ENCODE results near the gene ZNF827.

DNA sequence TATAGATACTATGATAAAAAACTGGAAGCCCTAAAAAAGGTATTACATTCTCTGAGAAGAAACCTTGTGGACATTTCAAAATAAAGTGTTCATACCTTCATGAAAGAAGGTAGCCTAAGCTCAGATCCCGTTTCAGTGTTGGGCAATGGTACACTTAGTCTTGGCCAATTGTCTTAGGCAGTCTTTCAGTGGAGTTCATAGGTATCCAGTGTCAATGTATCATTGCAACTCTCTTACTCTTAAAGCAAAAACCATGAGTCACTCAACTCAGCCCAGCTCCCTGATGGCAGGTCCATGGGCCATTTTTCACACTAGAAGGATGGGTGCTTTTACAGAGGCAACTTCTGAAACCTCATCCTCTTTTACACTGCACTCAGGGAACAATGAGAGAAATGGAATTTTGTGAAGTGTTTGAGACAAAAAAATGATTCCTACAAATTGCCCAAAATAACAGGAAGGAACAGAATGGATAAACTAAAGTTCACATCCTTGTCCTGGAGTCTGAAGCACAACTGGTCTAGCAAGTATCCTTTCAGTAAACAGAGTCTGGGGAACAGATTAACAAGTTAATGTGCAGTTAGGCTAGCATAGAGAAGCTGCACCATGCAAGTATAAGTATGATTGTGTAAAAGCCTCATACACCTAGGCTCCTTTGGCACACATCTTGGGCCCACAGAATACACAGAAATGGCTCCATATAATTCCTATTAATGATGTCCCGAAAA, 7.0 kb upstream of the ZNF827 start:
- TF ChIP-seq, protein P1, sequence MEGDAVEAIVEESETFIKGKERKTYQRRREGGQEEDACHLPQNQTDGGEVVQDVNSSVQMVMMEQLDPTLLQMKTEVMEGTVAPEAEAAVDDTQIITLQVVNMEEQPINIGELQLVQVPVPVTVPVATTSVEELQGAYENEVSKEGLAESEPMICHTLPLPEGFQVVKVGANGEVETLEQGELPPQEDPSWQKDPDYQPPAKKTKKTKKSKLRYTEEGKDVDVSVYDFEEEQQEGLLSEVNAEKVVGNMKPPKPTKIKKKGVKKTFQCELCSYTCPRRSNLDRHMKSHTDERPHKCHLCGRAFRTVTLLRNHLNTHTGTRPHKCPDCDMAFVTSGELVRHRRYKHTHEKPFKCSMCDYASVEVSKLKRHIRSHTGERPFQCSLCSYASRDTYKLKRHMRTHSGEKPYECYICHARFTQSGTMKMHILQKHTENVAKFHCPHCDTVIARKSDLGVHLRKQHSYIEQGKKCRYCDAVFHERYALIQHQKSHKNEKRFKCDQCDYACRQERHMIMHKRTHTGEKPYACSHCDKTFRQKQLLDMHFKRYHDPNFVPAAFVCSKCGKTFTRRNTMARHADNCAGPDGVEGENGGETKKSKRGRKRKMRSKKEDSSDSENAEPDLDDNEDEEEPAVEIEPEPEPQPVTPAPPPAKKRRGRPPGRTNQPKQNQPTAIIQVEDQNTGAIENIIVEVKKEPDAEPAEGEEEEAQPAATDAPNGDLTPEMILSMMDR (conservative IDR thresholded peaks at IDR 0.05; ENCODE audit: low read depth, low read length): no peak
- TF ChIP-seq EZH2 (IDR thresholded peaks at IDR 0.05; ENCODE audit: low read length, unreplicated experiment) (no peak), EZH2phosphoT487 (IDR thresholded peaks at IDR 0.05; ENCODE audit: borderline replicate concordance, low read length) (no peak)

Data from PC-3 (cell line).